DND-41 (cell line): ENCODE measurements around the gene ABCG2.

Experiments
- ATAC-seq: fragments of 200-7000 bp; cut with Tn5 transposase; 3 replicates; pipeline ENCODE4 v1.9.1; 2021; ENCODE audit warnings: low read depth; ENCODE audit not compliant: insufficient read depth
- DNase-seq: peaks from one replicate; pipeline ENCODE4 v3.0.0-alpha.2; 2020
- H2AFZ ChIP-seq: 2 replicates; pipeline ENCODE4 v1.6.0; 2012; ENCODE audit warnings: low read depth, low read length
- H3K27ac ChIP-seq: 2 replicates; pipeline ENCODE4 v1.5.1; 2012; ENCODE audit warnings: low read length, inconsistent platforms
- H3K27me3 ChIP-seq: fragments of 200-600 bp; sonication (generic); 2 replicates; pipeline ENCODE4 v1.6.0; 2012; ENCODE audit warnings: low read length, mild to moderate bottlenecking, inconsistent platforms; ENCODE audit not compliant: insufficient read depth, poor library complexity
- H3K36me3 ChIP-seq: 2 replicates; pipeline ENCODE4 v1.5.1; 2012; ENCODE audit warnings: low read length, inconsistent platforms; ENCODE audit not compliant: insufficient read depth
- H3K4me1 ChIP-seq: 2 replicates; pipeline ENCODE4 v1.5.1; 2012; ENCODE audit warnings: mild to moderate bottlenecking, low read length; ENCODE audit not compliant: insufficient read depth
- H3K4me2 ChIP-seq: 2 replicates; pipeline ENCODE4 v1.6.0; 2012; ENCODE audit warnings: mild to moderate bottlenecking, moderate library complexity, low read length, inconsistent platforms; ENCODE audit not compliant: insufficient read depth
- H3K4me3 ChIP-seq, 2 experiments: fragments of 200-600 bp in 1 of 2; shearing (Covaris generic) in 1 of 2; 2 replicates each; pipeline ENCODE4 v1.5.1; 2012 to 2016; ENCODE audit warnings: inconsistent platforms in 2 of 2, low read length in 2 of 2, mild to moderate bottlenecking in 2 of 2, low read depth in 1 of 2, moderate library complexity in 1 of 2
- H3K79me2 ChIP-seq: 2 replicates; pipeline ENCODE4 v1.6.0; 2012; ENCODE audit warnings: low read length, inconsistent platforms; ENCODE audit not compliant: insufficient read depth
- H3K9ac ChIP-seq: 2 replicates; pipeline ENCODE4 v1.6.0; 2012; ENCODE audit warnings: low read depth, mild to moderate bottlenecking, inconsistent platforms, low read length, moderate library complexity
- H3K9me3 ChIP-seq: 2 replicates; pipeline ENCODE4 v1.5.1; 2012; ENCODE audit warnings: low read length, moderate library complexity, mild to moderate bottlenecking, inconsistent platforms; ENCODE audit not compliant: insufficient read depth, severe bottlenecking
- H4K20me1 ChIP-seq: 2 replicates; pipeline ENCODE4 v1.6.0; 2012; ENCODE audit warnings: low read length; ENCODE audit not compliant: insufficient read depth
- CTCF ChIP-seq: IDR thresholded peaks from 2 replicates; pipeline ENCODE4 v1.5.1; 2012; ENCODE audit warnings: borderline replicate concordance, low read length, moderate library complexity, mild to moderate bottlenecking; ENCODE audit not compliant: poor library complexity, severe bottlenecking; ENCODE audit errors: extremely low read depth
- EZH2 ChIP-seq: IDR thresholded peaks from 3 replicates; pipeline ENCODE4 v1.6.1; 2012; ENCODE audit warnings: borderline replicate concordance, low read depth, mild to moderate bottlenecking, moderate library complexity, low read length, inconsistent platforms; ENCODE audit not compliant: severe bottlenecking

Gene ABCG2

GRCh38 chr4:88204882-88205281, 46.4 kb upstream of the ABCG2 start:
- H3K4me1 ChIP-seq: no peaks in the 10 kb centered on the region
- no peaks in the 10 kb centered on the region for H3K79me2 ChIP-seq
- H3K27me3 ChIP-seq: peaks cover 6% of the 10 kb centered on the region
- no peak for ATAC-seq
- no peaks in the 10 kb centered on the region for H4K20me1 ChIP-seq
- H2AFZ ChIP-seq: no peak overlapping the region
- H3K9ac ChIP-seq: no peak overlapping the region
- no peak overlapping the region for H3K27ac ChIP-seq
- no peak overlapping the region for H3K4me3 ChIP-seq
- H3K4me2 ChIP-seq: no peak overlapping the region
- H3K9me3 ChIP-seq: no peaks in the 10 kb centered on the region
- no peaks in the 10 kb centered on the region for H3K36me3 ChIP-seq
- no peak for DNase-seq
- no peak for TF ChIP-seq EZH2
- no peak for TF ChIP-seq CTCF

GRCh38 chr4:88202443-88202842, 44.0 kb upstream of the ABCG2 start:
- H4K20me1 ChIP-seq: no peaks in the 10 kb centered on the region
- H3K4me1 ChIP-seq: no peaks in the 10 kb centered on the region
- no peaks in the 10 kb centered on the region for H3K27me3 ChIP-seq
- ATAC-seq: no peak
- no peaks in the 10 kb centered on the region for H3K9me3 ChIP-seq
- H3K9ac ChIP-seq: no peak overlapping the region
- no peak overlapping the region for H3K4me3 ChIP-seq
- H3K4me2 ChIP-seq: no peak overlapping the region
- H3K79me2 ChIP-seq: no peaks in the 10 kb centered on the region
- no peak overlapping the region for H2AFZ ChIP-seq
- H3K27ac ChIP-seq: no peak overlapping the region
- no peaks in the 10 kb centered on the region for H3K36me3 ChIP-seq
- TF ChIP-seq EZH2 (no peak), CTCF (no peak)
- no peak for DNase-seq

GRCh38 chr4:88200186-88200585, 41.7 kb upstream of the ABCG2 start:
- Histone ChIP-seq H3K9me3 (no peaks in the 10 kb centered on the region), H3K79me2 (no peaks in the 10 kb centered on the region), H3K4me2 (no peak overlapping the region), H3K4me3 (no peak overlapping the region), H3K9ac (no peak overlapping the region), H2AFZ (no peak overlapping the region), H4K20me1 (no peaks in the 10 kb centered on the region), H3K27ac (no peak overlapping the region), H3K27me3 (no peaks in the 10 kb centered on the region), H3K4me1 (no peaks in the 10 kb centered on the region), H3K36me3 (no peaks in the 10 kb centered on the region)
- no peak for TF ChIP-seq CTCF
- TF ChIP-seq EZH2: no peak
- DNase-seq: no peak
- ATAC-seq: no peak
